Peyer's patch (tissue), 4 donors: Measurements from ENCODE around the gene CYBA.

Experiments used
- POLR2A ChIP-seq, 2 donors: fragments of 450-650 bp; IDR thresholded peaks; one replicate each; pipeline ENCODE4 v1.5.1; 2017; ENCODE audit warnings: antibody characterized with exemption in 2 of 2, mild to moderate bottlenecking in 2 of 2, moderate library complexity in 2 of 2
- TF ChIP-seq, protein P1 (sequence below), 6 experiments: fragments of 450-650 bp in 4 of 6; fragments of 200-600 bp in 2 of 6; sonication (generic) in 1 of 6; IDR thresholded peaks; one replicate each; pipeline ENCODE4 v1.5.1; 2017 to 2019; ENCODE audit warnings: antibody characterized with exemption in 6 of 6, mild to moderate bottlenecking in 3 of 6, moderate library complexity in 1 of 6

DNA sequence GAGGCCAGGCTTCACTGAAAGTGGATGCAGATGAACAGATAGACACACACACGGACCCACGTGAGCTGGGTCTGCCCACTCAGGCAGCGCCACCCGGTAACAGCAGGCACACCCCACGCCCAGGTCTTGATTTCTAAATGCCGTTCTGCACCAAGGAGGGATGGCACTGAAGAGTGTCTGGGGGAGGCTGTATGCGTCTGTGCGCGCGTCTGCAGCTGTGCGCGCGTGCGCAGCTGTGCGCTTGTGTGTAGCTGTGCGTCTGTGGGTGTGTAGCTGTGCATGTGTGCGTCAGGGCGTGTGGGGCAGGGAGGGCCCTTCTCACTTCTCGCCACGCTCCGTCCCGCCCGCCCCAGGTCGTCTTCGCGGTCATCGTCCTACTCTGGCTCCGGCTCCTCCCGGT lies 28.0 kb downstream of the CYBA start:
- TF ChIP-seq, protein P1, sequence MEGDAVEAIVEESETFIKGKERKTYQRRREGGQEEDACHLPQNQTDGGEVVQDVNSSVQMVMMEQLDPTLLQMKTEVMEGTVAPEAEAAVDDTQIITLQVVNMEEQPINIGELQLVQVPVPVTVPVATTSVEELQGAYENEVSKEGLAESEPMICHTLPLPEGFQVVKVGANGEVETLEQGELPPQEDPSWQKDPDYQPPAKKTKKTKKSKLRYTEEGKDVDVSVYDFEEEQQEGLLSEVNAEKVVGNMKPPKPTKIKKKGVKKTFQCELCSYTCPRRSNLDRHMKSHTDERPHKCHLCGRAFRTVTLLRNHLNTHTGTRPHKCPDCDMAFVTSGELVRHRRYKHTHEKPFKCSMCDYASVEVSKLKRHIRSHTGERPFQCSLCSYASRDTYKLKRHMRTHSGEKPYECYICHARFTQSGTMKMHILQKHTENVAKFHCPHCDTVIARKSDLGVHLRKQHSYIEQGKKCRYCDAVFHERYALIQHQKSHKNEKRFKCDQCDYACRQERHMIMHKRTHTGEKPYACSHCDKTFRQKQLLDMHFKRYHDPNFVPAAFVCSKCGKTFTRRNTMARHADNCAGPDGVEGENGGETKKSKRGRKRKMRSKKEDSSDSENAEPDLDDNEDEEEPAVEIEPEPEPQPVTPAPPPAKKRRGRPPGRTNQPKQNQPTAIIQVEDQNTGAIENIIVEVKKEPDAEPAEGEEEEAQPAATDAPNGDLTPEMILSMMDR (IDR thresholded peaks at IDR 0.05): no peak
- no peak for TF ChIP-seq POLR2A (IDR thresholded peaks at IDR 0.05)
